Measurements from ENCODE around the gene SLC4A11.

Gene SLC4A11

GRCh38 chr20:3239026-3239866 is at the start of gene SLC4A11:
Gene SLC4A11 (minus strand): TSS chr20:3239190. CDS start chr20:3239137, 53 bp downstream.
- DNase-seq: peak; percentile 45

- no peak for DNase-seq
Measured at GRCh38 chr20:3283222-3283820, 44.3 kb upstream of the SLC4A11 start.

DNA sequence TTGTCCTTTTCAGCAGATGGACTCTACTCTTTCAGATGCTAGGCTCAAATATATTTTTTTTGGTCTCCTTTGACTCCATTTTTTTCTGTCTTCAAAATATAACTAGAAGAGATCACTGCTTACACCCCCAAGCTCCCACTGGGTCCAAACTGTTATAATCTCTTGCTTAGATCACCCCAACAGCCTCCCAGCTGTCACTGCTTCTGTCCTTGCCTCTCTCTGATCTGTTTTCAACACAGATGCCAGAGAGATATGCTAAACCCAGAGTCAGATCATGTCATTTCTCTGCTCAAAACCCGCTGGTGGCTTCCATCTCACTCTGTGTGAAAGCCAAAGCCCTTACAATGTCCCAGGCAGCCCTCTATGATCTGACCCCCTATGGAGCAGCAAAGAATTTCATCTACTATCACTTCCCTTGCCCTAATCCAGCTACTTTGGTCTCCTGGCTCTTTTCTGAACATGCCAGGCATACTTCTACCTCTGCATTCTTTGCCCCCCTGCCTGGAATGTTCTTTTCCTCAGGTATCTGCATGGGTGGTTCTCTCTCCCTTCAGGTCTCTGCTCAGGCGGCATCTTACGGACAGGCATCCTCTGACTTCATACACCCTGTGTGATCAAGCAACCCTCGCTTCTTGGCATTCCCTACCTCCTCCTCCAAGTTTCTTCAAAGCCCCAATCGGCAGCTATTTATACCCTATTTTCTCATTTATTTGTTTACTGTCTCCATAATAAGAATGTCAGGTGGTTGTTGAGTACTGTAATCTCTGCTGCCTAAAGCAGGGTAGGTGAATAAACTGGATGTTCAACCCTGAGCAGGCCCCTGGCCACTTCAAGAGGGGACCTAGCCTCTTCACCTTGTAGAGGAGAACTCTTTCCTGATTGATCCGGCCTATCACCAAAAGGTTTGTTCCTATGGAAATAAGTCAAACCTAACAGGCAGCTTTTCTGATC is 43.6 kb upstream of the SLC4A11 start:
- DNase-seq: no peak

DNA sequence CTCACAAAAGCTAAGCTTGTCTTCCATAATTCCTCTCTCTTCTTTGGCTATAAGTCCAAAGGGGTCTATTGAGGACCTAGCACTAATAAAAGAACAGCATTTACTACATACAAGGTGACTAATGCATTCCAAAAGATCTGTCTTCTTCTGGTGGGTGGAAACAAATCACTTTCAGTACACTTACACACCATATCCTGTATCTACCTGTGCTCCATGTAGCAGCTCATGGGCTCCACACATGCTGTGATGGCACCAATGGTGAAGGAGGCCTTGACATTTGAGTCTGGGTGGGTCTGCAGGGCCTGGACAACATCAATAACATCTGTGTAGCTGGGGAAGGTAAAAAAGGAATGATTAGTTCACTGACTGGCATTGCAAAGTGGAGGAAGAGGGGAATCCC is 42.4 kb upstream of the SLC4A11 start:
- no peak for DNase-seq

GRCh38 chr20:3279761-3280160 is 40.8 kb upstream of the SLC4A11 start:
- no peak for DNase-seq

GRCh38 chr20:3277686-3278465 is 38.9 kb upstream of the SLC4A11 start:
- DNase-seq: no peak

GRCh38 chr20:3276680-3277015 is 37.7 kb upstream of the SLC4A11 start:
- DNase-seq: no peak

DNA sequence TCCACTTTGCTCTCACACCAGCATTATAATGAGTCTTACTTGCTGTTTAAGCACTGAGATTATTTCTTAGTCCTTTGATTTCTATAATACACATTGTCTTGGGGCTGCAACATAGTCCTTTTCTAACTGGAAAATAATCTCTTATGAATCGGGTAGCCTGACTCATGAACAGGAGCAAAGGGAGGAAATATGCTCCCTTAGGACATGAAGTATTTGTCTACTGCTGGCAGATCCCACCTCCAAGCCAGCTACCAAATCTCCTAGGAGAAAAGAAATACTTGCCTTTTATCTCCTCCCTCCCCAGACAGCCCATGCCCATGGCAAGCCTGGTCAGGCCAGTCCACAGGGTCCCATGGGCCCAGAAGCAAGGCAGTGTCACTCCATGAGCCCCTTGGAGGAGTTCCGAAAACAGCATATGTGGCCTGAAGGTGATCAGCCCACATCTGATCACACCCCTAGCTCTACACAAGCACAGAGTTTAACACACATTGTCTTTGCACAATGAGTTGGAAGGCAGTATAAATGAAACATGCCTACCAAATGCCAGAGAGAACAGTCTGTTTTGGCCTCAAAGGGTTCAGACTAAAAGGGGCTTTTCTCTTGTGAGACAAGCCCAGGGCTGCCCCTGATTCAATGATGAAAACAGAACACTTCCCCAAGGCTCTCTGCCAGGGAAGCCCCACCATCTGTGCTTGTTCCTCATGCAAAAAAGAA is 37.1 kb upstream of the SLC4A11 start:
- no peak for DNase-seq

GRCh38 chr20:3275064-3275935 is 36.3 kb upstream of the SLC4A11 start:
- DNase-seq: no peak

- no peak for DNase-seq
Measured at GRCh38 chr20:3273371-3273770, 34.4 kb upstream of the SLC4A11 start.

- no peak for DNase-seq
Measured at GRCh38 chr20:3270051-3270450, 31.1 kb upstream of the SLC4A11 start.

- no peak for DNase-seq
Measured at GRCh38 chr20:3262566-3262965, 23.6 kb upstream of the SLC4A11 start.

GRCh38 chr20:3258429-3258828 is 19.4 kb upstream of the SLC4A11 start:
- no peak for DNase-seq

- DNase-seq: no peak
Measured at GRCh38 chr20:3255728-3256127, 16.7 kb upstream of the SLC4A11 start.

GRCh38 chr20:3251806-3252205 is 12.8 kb upstream of the SLC4A11 start:
- DNase-seq: no peak

DNA sequence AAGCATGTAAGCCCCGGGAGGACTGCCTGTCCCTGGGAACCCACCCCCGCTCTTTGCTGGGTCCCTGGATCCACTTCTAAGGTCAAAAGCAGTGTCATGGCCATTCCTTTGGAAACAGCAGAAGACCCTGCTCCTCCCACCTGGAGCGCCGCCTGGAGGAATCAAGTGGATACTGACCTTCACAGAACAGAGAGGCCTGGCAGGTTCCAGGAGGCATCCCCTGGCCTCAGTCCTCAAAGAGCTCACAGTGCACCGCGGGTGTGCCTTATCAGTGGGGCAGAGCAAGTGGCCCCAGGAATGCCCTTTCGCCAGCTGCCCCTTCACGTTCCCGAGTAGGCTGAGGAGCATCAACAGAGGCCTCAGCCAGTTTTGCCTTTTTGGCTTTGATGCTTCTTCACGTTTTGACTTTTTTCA is 11.1 kb upstream of the SLC4A11 start:
- no peak for DNase-seq

DNA sequence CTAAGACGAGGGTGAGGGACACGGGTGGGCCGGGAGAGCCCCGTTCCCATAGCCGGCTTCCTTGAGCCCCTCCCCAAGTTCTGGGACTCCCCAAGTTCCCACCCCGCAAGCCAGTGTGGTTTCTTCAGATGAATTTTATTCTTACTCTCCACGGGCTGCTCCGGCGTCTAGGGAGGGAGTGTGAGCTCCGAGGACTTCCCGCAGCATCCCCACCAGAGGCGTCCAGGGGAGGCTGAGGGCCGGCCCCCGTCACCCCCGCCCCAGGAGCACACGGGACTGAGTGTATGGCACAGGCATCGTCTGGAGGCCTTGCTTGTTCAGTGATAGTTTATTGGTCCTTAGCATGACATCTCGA is 10.0 kb upstream of the SLC4A11 start:
- DNase-seq: no peak

DNA sequence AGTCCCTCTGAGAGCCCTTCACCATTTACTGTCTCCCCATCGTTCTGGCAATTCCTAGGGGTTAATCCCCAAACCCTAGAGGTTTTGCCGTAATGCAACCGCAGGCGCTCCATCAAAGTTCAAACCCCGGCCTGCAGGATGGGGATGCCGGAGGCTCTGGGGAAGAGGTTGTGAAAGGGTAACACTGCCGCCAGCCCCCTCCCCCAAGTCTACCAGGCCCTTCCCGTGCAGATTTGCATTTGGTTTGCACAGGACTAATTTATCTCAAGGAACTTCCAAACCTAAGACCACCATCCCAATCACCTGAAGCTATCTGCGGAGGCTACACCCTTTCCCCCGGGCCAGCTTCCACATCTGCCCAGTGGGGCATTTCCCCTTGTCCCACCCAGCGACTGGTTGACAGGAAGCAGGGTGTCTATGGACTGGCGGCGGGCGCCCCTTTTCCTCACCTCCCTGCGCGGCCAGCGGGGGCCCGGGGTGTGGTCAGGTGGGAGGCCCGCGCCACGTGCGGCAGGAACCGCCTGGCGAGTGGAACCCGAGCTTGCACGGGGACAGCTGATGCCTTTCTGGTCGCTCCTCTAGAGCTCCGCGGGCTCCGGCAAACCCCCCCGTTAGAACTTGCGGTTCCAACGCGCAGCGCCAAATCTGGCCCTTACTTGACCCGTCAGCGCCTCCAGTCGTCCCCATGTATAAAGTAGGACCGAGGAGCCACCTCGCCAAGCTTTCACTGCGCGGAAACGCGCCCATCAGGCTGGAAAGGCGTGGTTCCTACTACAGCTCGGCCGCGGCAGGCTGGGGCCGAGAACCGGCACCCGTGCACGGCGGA is 9.4 kb upstream of the SLC4A11 start:
- DNase-seq: no peak

- no peak for DNase-seq
Measured at GRCh38 chr20:3247638-3248037, 8.6 kb upstream of the SLC4A11 start.

GRCh38 chr20:3246682-3247081 is 7.7 kb upstream of the SLC4A11 start:
- DNase-seq: no peak
